K562 (cell line): ENCODE data around the gene ARL3. TPM values are rescaled to one million over a fixed set of nuclear protein-coding genes. Genes with fewer than 3 reads are reported as not detected.

ENCODE experiments used
- ATAC-seq: fragments of 200-7000 bp; cut with Tn5 transposase; 3 replicates; pipeline ENCODE4 v1.9.1; 2020; ENCODE audit warnings: moderate library complexity
- BruUV-seq: library from RNA; stranded (reverse); fragments of 400-500 nt; replicated peaks from 2 replicates; lab custom pipeline; 2021; lab: Mats Ljungman, UMichigan
- CTCF ChIA-PET: fragments of 300-600 bp; formaldehyde crosslinking; extraction: SDS; loops from one replicate; lab custom pipeline; 2021; ENCODE audit warnings: low intra/inter-chr PET ratio; lab: Yijun Ruan, JAX
- POLR2A ChIA-PET: fragments of 300-600, 350-650 bp; sonication (Branson Sonifier 250); formaldehyde crosslinking; extraction: SDS; loops from one replicate; lab custom pipeline; 2021; ENCODE audit warnings: antibody characterized with exemption, inconsistent platforms; lab: Yijun Ruan, JAX
- DNase-seq, 4 experiments: peaks; one replicate each; pipeline versions ENCODE4 v3.0.0 to v3.0.0-alpha.2; 2011 to 2018; ENCODE audit warnings: low spot score in 3 of 4, mixed read lengths in 3 of 4; ENCODE audit errors: extremely low read depth in 1 of 4
- FAIRE-seq: peaks from 2 replicates; lab custom pipeline; 2011; peaks lifted over from hg19 to GRCh38; lab: Jason Lieb, UNC
- H2AFZ ChIP-seq: 2 replicates; pipeline ENCODE4 v1.6.0; 2011; ENCODE audit warnings: low read depth, low read length, control low read depth, inconsistent platforms
- H3K27ac ChIP-seq: fragments of 200-600 bp; 3 replicates; pipeline ENCODE4 v1.8.0; 2011; ENCODE audit warnings: low read depth, mild to moderate bottlenecking, control low read depth, inconsistent platforms, low read length, moderate library complexity, mixed read lengths; ENCODE audit errors: extremely low read depth
- H3K27me3 ChIP-seq, 2 experiments: fragments of 300-600 bp in 1 of 2; 2 replicates in 1 of 2; 3 replicates in 1 of 2; pipeline versions ENCODE4 v1.6.0 to v1.8.0; 2011; ENCODE audit warnings: inconsistent platforms in 2 of 2, low read length in 2 of 2, mild to moderate bottlenecking in 1 of 2, mixed read lengths in 1 of 2, moderate library complexity in 1 of 2; ENCODE audit not compliant: control insufficient read depth in 2 of 2, insufficient read depth in 2 of 2
- H3K36me3 ChIP-seq: fragments of 300-600 bp; 3 replicates; pipeline ENCODE4 v1.8.0; 2011; ENCODE audit warnings: mild to moderate bottlenecking, low read length, inconsistent platforms; ENCODE audit not compliant: control insufficient read depth, insufficient read depth
- H3K4me1 ChIP-seq, 2 experiments: fragments of 200-600 bp in 1 of 2; replicated peaks in 1 of 2; 2 replicates in 1 of 2; 3 replicates in 1 of 2; pipeline versions ENCODE4 v1.5.1 to v1.8.0; 2011; ENCODE audit warnings: inconsistent platforms in 2 of 2, low read length in 2 of 2, mild to moderate bottlenecking in 1 of 2, mixed read lengths in 1 of 2, moderate library complexity in 1 of 2; ENCODE audit not compliant: control insufficient read depth in 2 of 2, insufficient read depth in 2 of 2
- H3K4me2 ChIP-seq: 2 replicates; pipeline ENCODE4 v1.6.1; 2011; ENCODE audit warnings: low read length, control low read depth, inconsistent platforms, mixed read lengths; ENCODE audit not compliant: insufficient read depth
- H3K4me3 ChIP-seq: fragments of 200-600 bp; sonication (generic), shearing (Covaris generic); 2 replicates; pipeline ENCODE4 v1.5.1; 2016; ENCODE audit warnings: control low read depth, inconsistent platforms
- H3K79me2 ChIP-seq: fragments of 200-600 bp; 3 replicates; pipeline ENCODE4 v1.8.0; 2011; ENCODE audit warnings: low read length, inconsistent platforms; ENCODE audit not compliant: control insufficient read depth, insufficient read depth
- H3K9ac ChIP-seq, 2 experiments: 2 replicates each; pipeline versions ENCODE4 v1.6.0 to v1.6.1; 2011; ENCODE audit warnings: low read depth in 2 of 2, low read length in 2 of 2, control low read depth in 1 of 2, inconsistent platforms in 1 of 2, mild to moderate bottlenecking in 1 of 2, mixed read lengths in 1 of 2; ENCODE audit not compliant: insufficient read depth in 1 of 2
- H3K9me1 ChIP-seq: one replicate; pipeline ENCODE4 v1.6.0; 2011; ENCODE audit warnings: inconsistent platforms, mild to moderate bottlenecking, low read length, moderate library complexity; ENCODE audit not compliant: control insufficient read depth, insufficient read depth
- H3K9me3 ChIP-seq: replicated peaks from 2 replicates; pipeline ENCODE4 v1.5.1; 2011; ENCODE audit warnings: low read depth, low read length, inconsistent platforms; ENCODE audit not compliant: control insufficient read depth, insufficient read depth
- H4K20me1 ChIP-seq: replicated peaks from 2 replicates; pipeline ENCODE4 v1.6.1; 2011; ENCODE audit warnings: low read length, inconsistent platforms, mixed read lengths; ENCODE audit not compliant: control insufficient read depth, insufficient read depth
- CBFA2T2 ChIP-seq: fragments of 450-650 bp; conservative IDR thresholded peaks from 2 replicates; pipeline ENCODE4 v1.6.1; 2017; ENCODE audit warnings: mild to moderate bottlenecking
- JUND ChIP-seq, 2 experiments: IDR thresholded peaks; 2 replicates in 1 of 2; 3 replicates in 1 of 2; pipeline ENCODE4 v1.6.1; 2011; ENCODE audit warnings: borderline replicate concordance in 2 of 2, low read depth in 2 of 2, low read length in 2 of 2, improper control_type of control experiment in 1 of 2, missing biosample characterization in 1 of 2, missing genetic modification characterization in 1 of 2, missing genetic modification reagents in 1 of 2
- MNT ChIP-seq, 2 experiments: fragments of 450-650 bp; conservative IDR thresholded peaks; 2 replicates each; pipeline ENCODE4 v1.6.1; 2017; ENCODE audit warnings: mild to moderate bottlenecking in 2 of 2, moderate library complexity in 2 of 2
- PRDM10 ChIP-seq: fragments of 450-650 bp; IDR thresholded peaks from 2 replicates; pipeline ENCODE4 v1.6.1; 2018; ENCODE audit not compliant: partially characterized antibody
- SIN3A ChIP-seq, 2 experiments: fragments of 150-350 bp in 1 of 2; IDR thresholded peaks; 2 replicates each; pipeline ENCODE4 v1.6.1; 2011 to 2016; ENCODE audit warnings: borderline replicate concordance in 2 of 2, low read depth in 2 of 2, low read length in 2 of 2, mild to moderate bottlenecking in 2 of 2, moderate library complexity in 2 of 2; ENCODE audit not compliant: control insufficient read depth in 1 of 2
- SP1 ChIP-seq: sonication (generic); formaldehyde crosslinking; IDR thresholded peaks from 2 replicates; pipeline ENCODE4 v1.8.1; 2022; ENCODE audit warnings: mild to moderate bottlenecking, missing genetic modification reagents
- TAF9B ChIP-seq: fragments of 450-650 bp; IDR thresholded peaks from 2 replicates; pipeline ENCODE4 v1.6.1; 2018; ENCODE audit warnings: mild to moderate bottlenecking; ENCODE audit not compliant: partially characterized antibody
- TCF3 ChIP-seq: sonication (generic); formaldehyde crosslinking; IDR thresholded peaks from 2 replicates; pipeline ENCODE4 v1.4.0; 2020; ENCODE audit warnings: mild to moderate bottlenecking, missing genetic modification reagents
- TCF7 ChIP-seq: sonication (generic); IDR thresholded peaks from 2 replicates; pipeline ENCODE4 v1.6.1; 2016; ENCODE audit warnings: antibody characterized with exemption, borderline replicate concordance
- ZNF280B ChIP-seq: fragments of 250-450 bp; sonication (Bioruptor Pico); IDR thresholded peaks from 2 replicates; pipeline ENCODE4 v1.5.1; 2021; ENCODE audit warnings: mild to moderate bottlenecking
- WGBS: fragments of 100-300 bp; shearing (Covaris generic); methylation state at CpG from one replicate; pipeline ENCODE4 v1.1.6; 2016; ENCODE audit warnings: low coverage, mixed read lengths; ENCODE audit not compliant: insufficient coverage; ENCODE audit errors: missing lambda C conversion rate; 5-methylcytosine and 5-hydroxymethylcytosine counted together
- in situ Hi-C: fragments of 300-500 bp; cut with MboI; formaldehyde crosslinking; loops from 4 replicates; pipeline ENCODE4 v1.15.0; 2018; ENCODE audit warnings: inconsistent platforms, mixed read lengths
- intact Hi-C: fragments of 100-400 bp; cut with micrococcal nuclease; formaldehyde crosslinking; loops from 2 replicates; pipeline ENCODE4 v1.14.2; 2022
- polyA plus RNA-seq, 8 experiments: library from polyadenylated mRNA; depleted of rRNA in 4 of 8; stranded (reverse) in 5 of 8; unstranded in 3 of 8; fragments of >200 nt; fragmentation: Nextera tagmentation in 2 of 8; fragmentation: Illumina TruSeq in 1 of 8; extraction: Ambion mirVana in 2 of 8; extraction: Trizol in 1 of 8; gene quantifications; 2 replicates each; pipeline versions ENCODE4 v1.2.1 to v1.2.3, GENCODE V29; 2011 to 2014; ENCODE audit warnings: inconsistent platforms in 1 of 8, missing spikeins in 1 of 8
- total RNA-seq, 7 experiments: library from RNA; depleted of rRNA in 6 of 7; stranded (reverse); fragments of >200 nt in 6 of 7; fragmentation: Illumina TruSeq in 2 of 7; extraction: Trizol in 2 of 7; gene quantifications; 2 replicates each; pipeline versions ENCODE4 v1.2.1 to v1.2.3, GENCODE V29; 2011 to 2021; ENCODE audit warnings: low replicate concordance in 1 of 7

ARL3 gene
- total and polyA plus RNA-seq, 9 of the 15 experiments (the other 6 are each of a cell fraction or from before 2014, with no cell fraction given), result 2.9 to 8.9 (median 4.8) TPM

- FAIRE-seq (no peak), DNase-seq (peak; percentile 63 to 71 (median 66)), ATAC-seq (peak; percentile 78)
- no peaks in the 10 kb centered on the region for H3K27me3 ChIP-seq
- BruUV-seq, result no TSS peak
- H3K79me2 ChIP-seq, result no peaks in the 10 kb centered on the region
- in situ Hi-C loops (no loop called here), intact Hi-C loops (no loop called here)
- H3K9me3 ChIP-seq, result no peaks in the 10 kb centered on the region
- H2AFZ ChIP-seq, result no peak overlapping the region
- H3K9ac ChIP-seq, result peak overlapping the region in 1 of 2 experiments; percentile 81; a peak in 2 of 4 replicates
- ChIA-PET CTCF (no interaction called here), POLR2A (interaction anchor here (0.7 to 7.3 kb wide), 3 partner anchors 10 to 14 kb away, joined by 3 to 60 read pairs (median 5); partner anchors contain the start of gene TRIM8)
- peaks cover 23% of the 10 kb centered on the region; the same call in 1 of the 3 replicates for H3K36me3 ChIP-seq
- H3K9me1 ChIP-seq, result no peaks in the 10 kb centered on the region
- no peak overlapping the region for H3K4me2 ChIP-seq
- WGBS, result 14% methylated on average over 16 of the region's 22 CpGs
- no peak overlapping the region for H3K4me3 ChIP-seq
- peaks cover 3 to 23% of the 10 kb centered on the region in 2 experiments; a peak in 3 of 5 replicates for H3K4me1 ChIP-seq
- no peak overlapping the region for H3K27ac ChIP-seq
- H4K20me1 ChIP-seq, result no peaks in the 10 kb centered on the region
- TF ChIP-seq TCF3, result peak; percentile 31; the same call in 1 of the 2 replicates
- no peak for TF ChIP-seq SP1 (CRISPR knock-in tag)
- peak; percentile 83 for TF ChIP-seq CBFA2T2
- TF ChIP-seq MNT (conservative IDR thresholded peaks at IDR 0.05), result no peak
- TF ChIP-seq JUND (IDR thresholded peaks at IDR 0.05; ENCODE audit: borderline replicate concordance, low read depth, low read length), result no peak
- no peak for TF ChIP-seq JUND (tag; IDR thresholded peaks at IDR 0.05; ENCODE audit: borderline replicate concordance, low read depth, low read length)
- no peak for TF ChIP-seq ZNF280B (CRISPR knock-in tag)
- TF ChIP-seq PRDM10, result peak; percentile 22
- 0 out of 4 replicates have a peak, but pooled peaks of 1 of the 2 experiments have one; percentile 30 for TF ChIP-seq SIN3A (IDR thresholded peaks at IDR 0.05; ENCODE audit: borderline replicate concordance in 2 of 2, control insufficient read depth in 1 of 2, low read depth in 2 of 2, low read length in 2 of 2)
- peak; percentile 95 for TF ChIP-seq TCF7
- TF ChIP-seq TAF9B, result peak; percentile 97
Measured at GRCh38 chr10:102660888-102661657, 53.1 kb downstream of the ARL3 start.
